Heart right ventricle (tissue), 16 donors: ENCODE measurements around the gene CDK5RAP3. TPM values are rescaled to one million over a fixed set of nuclear protein-coding genes. Genes with fewer than 3 reads are reported as not detected.

Experiments
- ATAC-seq, 8 donors: fragments of 200-7000 bp; cut with Tn5 transposase; one replicate each; pipeline ENCODE4 v1.9.1; 2020; ENCODE audit warnings: mild to moderate bottlenecking in 8 of 8, moderate library complexity in 8 of 8, moderate number of reproducible peaks in 1 of 8
- DNase-seq, 2 donors: peaks; one replicate each; pipeline ENCODE4 v3.0.0-alpha.2; 2020
- H3K27ac ChIP-seq, 10 donors: fragments of 200-600 bp; sonication (generic) in 2 of 10; one replicate each; pipeline versions ENCODE4 v1.5.0 to v1.8.0; 2020 to 2022; ENCODE audit warnings: mild to moderate bottlenecking in 3 of 10
- H3K27me3 ChIP-seq, 7 donors: fragments of 200-600 bp; one replicate each; pipeline ENCODE4 v1.8.0; 2021 to 2022; ENCODE audit warnings: mild to moderate bottlenecking in 2 of 7
- H3K36me3 ChIP-seq, 9 donors: fragments of 200-600 bp; sonication (generic) in 1 of 9; one replicate each; pipeline versions ENCODE4 v1.5.0 to v1.8.0; 2020 to 2022; ENCODE audit warnings: mild to moderate bottlenecking in 2 of 9
- H3K4me1 ChIP-seq, 9 donors: fragments of 200-600 bp; sonication (generic) in 1 of 9; one replicate each; pipeline versions ENCODE4 v1.5.0 to v1.8.0; 2020 to 2022; ENCODE audit warnings: mild to moderate bottlenecking in 4 of 9
- H3K4me3 ChIP-seq, 10 donors: fragments of 200-600 bp; sonication (generic) in 2 of 10; one replicate each; pipeline versions ENCODE4 v1.5.0 to v1.8.0; 2020 to 2022; ENCODE audit warnings: mild to moderate bottlenecking in 7 of 10, moderate library complexity in 2 of 10
- H3K9me3 ChIP-seq, 11 donors: fragments of 200-600 bp in 10 of 11; sonication (generic) in 2 of 11; one replicate each; pipeline versions ENCODE4 v1.5.0 to v1.8.0; 2013 to 2022; ENCODE audit warnings: mild to moderate bottlenecking in 2 of 11, control low read depth in 1 of 11, moderate library complexity in 1 of 11
- CTCF ChIP-seq, 9 donors: fragments of 200-600 bp; sonication (generic) in 2 of 9; IDR thresholded peaks; one replicate each; pipeline versions ENCODE4 v1.5.0 to v1.8.0; 2021 to 2022; ENCODE audit warnings: antibody characterized with exemption in 9 of 9, mild to moderate bottlenecking in 5 of 9, moderate library complexity in 1 of 9
- WGBS, 2 donors: extraction: QIAGEN DNeasy Blood & Tissue Kit; methylation state at CpG; one replicate each; pipeline ENCODE4 v1.1.7; 2013; ENCODE audit warnings: inconsistent platforms in 1 of 2; 5-methylcytosine and 5-hydroxymethylcytosine counted together
- intact Hi-C, 10 donors: fragments of 100-400 bp; cut with DNase I; formaldehyde crosslinking; loops; one replicate each; pipeline versions ENCODE4 v1.11.1 to v1.14.2; 2022
- polyA plus RNA-seq, 2 donors: library from polyadenylated mRNA; stranded (reverse); fragments of 200-250 nt; gene quantifications; one replicate each; pipeline ENCODE4 v1.2.3, GENCODE V29; 2013
- total RNA-seq, 10 donors: library from RNA; stranded (reverse); fragmentation: NEBNext Ultra II Directional in 3 of 10; extraction: Animal tissue kit (Norgen Biotek cat#: 25700) in 3 of 10; gene quantifications; one replicate each; pipeline versions ENCODE4 v1.2.1 to v1.2.4, GENCODE V29; 2021 to 2023
- donor health status: Arrhythmogenic right ventricular cardiomyopathy.
- donor health status: ischemic (EF 13 %, LVEDD 7.1; RV severe dilation, severe dysfunction).
- donor health status: healthy with polysubstance abuse.
- donor health status: DM: no; HTN: yes; CAD: no.
- donor health status: DM: no; HTN: no; CAD: no.
- donor health status: ischemic (EF 25% LVEDD 6.9; RV normal size, moderate dysfunction).
- donor health status: ischemic (EF 25% LVEDD 5.7; RV mildly dilated, moderate dysfunction).
- donor health status: healthy.
- donor health status: DM: yes; HTN: yes; CAD: no.
- donor health status: Ischemic cardiomyopathy.
- donor health status: ischemic (EF 35%, LVEDD 5.7; RV mildly dilated, moderate dysfunction).
- donor health status: nonischemic (EF 11% LVEDD 7.7; RV severe dilation, severe dysfunction).
- donor health status: DM: yes; HTN: yes; CAD: no.
- donor health status: PGD.
- donor health status: ischemic (EF 29% LVEDD 5.4; RV normal size, mild dysfunction).
- donor health status: nonischemic (EF 23%, LVEDD 6.1; RV moderate dilation, normal function).

CDK5RAP3 gene
- total and polyA plus RNA-seq, 12 donors = 44.0 to 143 (median 64.2) TPM

GRCh38 chr17:47978324-47978723 is 7.4 kb downstream of the CDK5RAP3 start:
- no peaks in the 10 kb centered on the region for H3K27me3 ChIP-seq
- ATAC-seq (peak in 7 of 8 donors; percentile 58 to 77 (median 72)), DNase-seq (peak; percentile 42)
- no peak overlapping the region for H3K4me3 ChIP-seq
- intact Hi-C loops = loop anchor here in 9 of 10 donors (1.0 to 2.0 kb wide), 4 partner anchors 32 to 40 kb away; no protein-coding TSS in a partner anchor
- peak; percentile 54 to 79 (median 75) for TF ChIP-seq CTCF (IDR thresholded peaks at IDR 0.05)
- no peak overlapping the region for H3K27ac ChIP-seq
- H3K36me3 ChIP-seq = peaks cover 0 to 100% (median 65%) of the 10 kb centered on the region in 9 donors
- 15 to 27% methylated on average over 7 of the region's 7 CpGs for WGBS, 2 donors
- H3K4me1 ChIP-seq = peaks cover 0 to 28% (median 2%) of the 10 kb centered on the region in 9 donors
- H3K9me3 ChIP-seq = no peaks in the 10 kb centered on the region

- H3K4me3 ChIP-seq = no peak overlapping the region
- ATAC-seq = no peak
- H3K4me1 ChIP-seq = peaks cover 0 to 37% (median 15%) of the 10 kb centered on the region in 9 donors
- peaks cover 0 to 97% (median 56%) of the 10 kb centered on the region in 9 donors for H3K36me3 ChIP-seq
- intact Hi-C loops = loop anchor here in 1 of 10 donors (5.0 kb wide), 1 partner anchor 37 kb away; no protein-coding TSS in a partner anchor
- no peaks in the 10 kb centered on the region for H3K9me3 ChIP-seq
- DNase-seq = no peak
- H3K27ac ChIP-seq = no peak overlapping the region
- no peaks in the 10 kb centered on the region for H3K27me3 ChIP-seq
- TF ChIP-seq CTCF (IDR thresholded peaks at IDR 0.05) = no peak
Observed at GRCh38 chr17:47980541-47980940, 9.6 kb downstream of the CDK5RAP3 start.

- Histone ChIP-seq H3K4me3 (no peak overlapping the region), H3K27ac (peak overlapping the region in 1 of 10 donors; percentile 22), H3K9me3 (no peaks in the 10 kb centered on the region), H3K36me3 (peaks cover 0 to 88% (median 47%) of the 10 kb centered on the region in 9 donors), H3K4me1 (peaks cover 0 to 37% (median 15%) of the 10 kb centered on the region in 9 donors), H3K27me3 (no peaks in the 10 kb centered on the region)
- intact Hi-C loops = loop anchor here in 1 of 10 donors (5.0 kb wide), 1 partner anchor 36 kb away; no protein-coding TSS in a partner anchor
- no peak for ATAC-seq
- no peak for DNase-seq
- WGBS, 2 donors = 91 to 93% methylated on average over 9 of the region's 9 CpGs
- TF ChIP-seq CTCF (IDR thresholded peaks at IDR 0.05) = no peak
Observed at GRCh38 chr17:47981462-47981861, 10.5 kb downstream of the CDK5RAP3 start.

- Histone ChIP-seq H3K27me3 (no peaks in the 10 kb centered on the region), H3K27ac (no peak overlapping the region), H3K36me3 (peaks cover 0 to 81% (median 41%) of the 10 kb centered on the region in 9 donors), H3K4me3 (no peak overlapping the region), H3K4me1 (peaks cover 0 to 37% (median 16%) of the 10 kb centered on the region in 9 donors), H3K9me3 (no peaks in the 10 kb centered on the region)
- TF ChIP-seq CTCF (IDR thresholded peaks at IDR 0.05) = no peak
- DNase-seq = no peak
- intact Hi-C loops = loop anchor here in 1 of 10 donors (5.0 kb wide), 1 partner anchor 35 kb away; no protein-coding TSS in a partner anchor
- WGBS, 2 donors = 57 to 65% methylated on average over 14 of the region's 14 CpGs
- no peak for ATAC-seq
Observed at GRCh38 chr17:47982091-47982617, 11.2 kb downstream of the CDK5RAP3 start.
